GM13976 (cell line): Measurements from ENCODE around the gene TBC1D16.

ENCODE experiments used
- DNase-seq: peaks from one replicate; pipeline ENCODE4 v3.0.0; 2012; ENCODE audit warnings: low spot score
- in situ Hi-C: fragments of 300-500 bp; cut with MboI; formaldehyde crosslinking; loops from one replicate; pipeline ENCODE4 v1.12.0; 2022; ENCODE audit warnings: low sequenced_read_pairs, mixed read lengths, inconsistent platforms; ENCODE audit not compliant: unreplicated experiment
- TF ChIP-seq, protein P1 (sequence below): IDR thresholded peaks from 2 replicates; pipeline ENCODE4 v1.5.1; 2012; ENCODE audit warnings: borderline replicate concordance, mild to moderate bottlenecking; ENCODE audit not compliant: insufficient read depth; ENCODE audit errors: extremely low read depth, missing control alignments, control extremely low read depth

The TBC1D16 gene

DNA sequence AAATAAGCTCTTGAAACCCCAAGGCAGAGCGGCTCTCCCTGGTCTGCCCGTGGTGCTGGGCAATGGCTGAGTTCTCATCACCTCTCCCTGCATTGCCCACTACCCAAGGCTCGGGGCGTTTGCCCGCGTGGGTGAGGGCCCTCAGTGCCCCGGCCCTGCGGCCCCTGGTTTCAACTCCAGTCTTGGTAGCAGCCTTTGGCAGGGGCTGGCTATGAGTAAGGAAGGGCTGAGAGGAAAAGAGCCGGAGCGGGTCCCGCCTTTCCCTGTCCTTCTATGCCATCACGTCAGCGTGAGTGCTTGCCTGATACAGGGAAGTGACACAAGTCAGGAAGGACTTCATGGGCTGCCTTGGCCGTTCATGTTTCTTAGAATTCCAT, 124.7 kb downstream of the TBC1D16 start:
- TF ChIP-seq, protein P1, sequence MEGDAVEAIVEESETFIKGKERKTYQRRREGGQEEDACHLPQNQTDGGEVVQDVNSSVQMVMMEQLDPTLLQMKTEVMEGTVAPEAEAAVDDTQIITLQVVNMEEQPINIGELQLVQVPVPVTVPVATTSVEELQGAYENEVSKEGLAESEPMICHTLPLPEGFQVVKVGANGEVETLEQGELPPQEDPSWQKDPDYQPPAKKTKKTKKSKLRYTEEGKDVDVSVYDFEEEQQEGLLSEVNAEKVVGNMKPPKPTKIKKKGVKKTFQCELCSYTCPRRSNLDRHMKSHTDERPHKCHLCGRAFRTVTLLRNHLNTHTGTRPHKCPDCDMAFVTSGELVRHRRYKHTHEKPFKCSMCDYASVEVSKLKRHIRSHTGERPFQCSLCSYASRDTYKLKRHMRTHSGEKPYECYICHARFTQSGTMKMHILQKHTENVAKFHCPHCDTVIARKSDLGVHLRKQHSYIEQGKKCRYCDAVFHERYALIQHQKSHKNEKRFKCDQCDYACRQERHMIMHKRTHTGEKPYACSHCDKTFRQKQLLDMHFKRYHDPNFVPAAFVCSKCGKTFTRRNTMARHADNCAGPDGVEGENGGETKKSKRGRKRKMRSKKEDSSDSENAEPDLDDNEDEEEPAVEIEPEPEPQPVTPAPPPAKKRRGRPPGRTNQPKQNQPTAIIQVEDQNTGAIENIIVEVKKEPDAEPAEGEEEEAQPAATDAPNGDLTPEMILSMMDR = no peak
- in situ Hi-C loops = no loop called here

GRCh38 chr17:79909121-79909520, 126.6 kb downstream of the TBC1D16 start:
- TF ChIP-seq, protein P1 = no peak
- no peak for DNase-seq
- in situ Hi-C loops = no loop called here

More for the DNA sequence above, 124.7 kb downstream of the TBC1D16 start:
- DNase-seq = no peak

- DNase-seq = no peak
Measured at GRCh38 chr17:79907850-79908249, 127.8 kb downstream of the TBC1D16 start.

GRCh38 chr17:79907217-79907715, 128.4 kb downstream of the TBC1D16 start:
- DNase-seq = no peak
- TF ChIP-seq, protein P1 = no peak
- in situ Hi-C loops = no loop called here

More at GRCh38 chr17:79907850-79908249, 127.8 kb downstream of the TBC1D16 start:
- in situ Hi-C loops = no loop called here
- TF ChIP-seq, protein P1 = no peak

GRCh38 chr17:79905832-79906231, 129.8 kb downstream of the TBC1D16 start:
- DNase-seq = no peak

GRCh38 chr17:79904865-79905264, 130.8 kb downstream of the TBC1D16 start:
- in situ Hi-C loops = no loop called here
- TF ChIP-seq, protein P1 = no peak
- no peak for DNase-seq

More at GRCh38 chr17:79905832-79906231, 129.8 kb downstream of the TBC1D16 start:
- TF ChIP-seq, protein P1 = no peak
- in situ Hi-C loops = no loop called here
